ENCODE data around the gene VPS50. TPM values are rescaled to one million over a fixed set of nuclear protein-coding genes. Genes with fewer than 3 reads are reported as not detected.

Gene VPS50
- total and polyA plus RNA-seq, 10 of the 15 experiments (the other 5 are each of a cell fraction or from before 2014, with no cell fraction given) = 4.0 to 22.0 (median 16.2) TPM

DNA sequence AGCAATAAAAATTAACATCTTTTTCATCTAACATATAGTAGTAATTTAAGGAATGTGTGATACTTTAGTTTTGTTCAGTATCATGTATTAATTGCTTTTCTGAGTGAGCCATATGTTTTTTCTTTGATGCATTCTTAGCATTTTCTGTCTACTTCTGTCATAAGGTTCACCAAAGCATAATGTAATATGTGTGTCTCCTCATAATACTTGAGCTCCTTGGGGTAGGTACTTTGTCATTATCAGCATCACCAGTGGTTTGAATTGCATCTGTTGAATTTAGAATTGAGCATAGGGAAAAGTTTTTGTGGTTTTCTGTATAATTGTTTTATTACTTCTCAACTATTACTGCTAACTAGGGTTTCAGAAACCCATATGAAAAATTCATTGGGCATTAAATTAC is 26.5 kb downstream of the VPS50 start (continued):
- TF ChIP-seq, protein P1, sequence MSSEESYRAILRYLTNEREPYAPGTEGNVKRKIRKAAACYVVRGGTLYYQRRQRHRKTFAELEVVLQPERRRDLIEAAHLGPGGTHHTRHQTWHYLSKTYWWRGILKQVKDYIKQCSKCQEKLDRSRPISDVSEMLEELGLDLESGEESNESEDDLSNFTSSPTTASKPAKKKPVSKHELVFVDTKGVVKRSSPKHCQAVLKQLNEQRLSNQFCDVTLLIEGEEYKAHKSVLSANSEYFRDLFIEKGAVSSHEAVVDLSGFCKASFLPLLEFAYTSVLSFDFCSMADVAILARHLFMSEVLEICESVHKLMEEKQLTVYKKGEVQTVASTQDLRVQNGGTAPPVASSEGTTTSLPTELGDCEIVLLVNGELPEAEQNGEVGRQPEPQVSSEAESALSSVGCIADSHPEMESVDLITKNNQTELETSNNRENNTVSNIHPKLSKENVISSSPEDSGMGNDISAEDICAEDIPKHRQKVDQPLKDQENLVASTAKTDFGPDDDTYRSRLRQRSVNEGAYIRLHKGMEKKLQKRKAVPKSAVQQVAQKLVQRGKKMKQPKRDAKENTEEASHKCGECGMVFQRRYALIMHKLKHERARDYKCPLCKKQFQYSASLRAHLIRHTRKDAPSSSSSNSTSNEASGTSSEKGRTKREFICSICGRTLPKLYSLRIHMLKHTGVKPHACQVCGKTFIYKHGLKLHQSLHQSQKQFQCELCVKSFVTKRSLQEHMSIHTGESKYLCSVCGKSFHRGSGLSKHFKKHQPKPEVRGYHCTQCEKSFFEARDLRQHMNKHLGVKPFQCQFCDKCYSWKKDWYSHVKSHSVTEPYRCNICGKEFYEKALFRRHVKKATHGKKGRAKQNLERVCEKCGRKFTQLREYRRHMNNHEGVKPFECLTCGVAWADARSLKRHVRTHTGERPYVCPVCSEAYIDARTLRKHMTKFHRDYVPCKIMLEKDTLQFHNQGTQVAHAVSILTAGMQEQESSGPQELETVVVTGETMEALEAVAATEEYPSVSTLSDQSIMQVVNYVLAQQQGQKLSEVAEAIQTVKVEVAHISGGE (CRISPR knock-in tag; IDR thresholded peaks at IDR 0.05) = no peak
- TF ChIP-seq CREM (IDR thresholded peaks at IDR 0.05; ENCODE audit: low read depth) (no peak), NBN (IDR thresholded peaks at IDR 0.05) (no peak), HDGF (IDR thresholded peaks at IDR 0.05) (no peak)

DNA sequence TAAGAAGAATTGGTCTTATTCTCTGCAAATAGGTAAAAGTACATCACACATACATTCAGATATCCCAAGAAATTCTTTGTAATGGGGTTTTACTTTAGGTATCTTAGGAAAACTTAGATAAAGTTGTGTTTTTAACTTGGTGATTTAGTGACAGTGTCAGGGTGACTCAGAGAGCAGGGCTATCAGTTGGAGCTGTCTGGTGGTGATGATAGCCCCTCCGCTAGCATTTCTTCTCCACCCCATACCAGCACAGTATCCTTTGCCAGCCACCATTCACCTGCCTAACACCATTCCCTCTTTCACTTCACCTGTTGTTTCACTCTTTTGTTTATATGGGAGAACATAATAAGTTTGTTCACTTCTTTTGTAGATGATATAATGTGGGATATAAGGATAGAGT is 30.4 kb downstream of the VPS50 start:
- ChIA-PET CTCF (no interaction called here), SMC1A (ENCODE audit: uncharacterized antibody, unreplicated experiment) (no interaction called here), RAD21 (ENCODE audit: unreplicated experiment) (no interaction called here), POLR2A (no interaction called here)
- in situ Hi-C loops (cut with MboI) (no loop called here), intact Hi-C loops (cut with micrococcal nuclease; ENCODE audit: unreplicated experiment) (no loop called here)
- no peaks in the 10 kb centered on the region for H3K9me3 ChIP-seq (replicated peaks; ENCODE audit: control insufficient read depth, insufficient read depth, low read length)
- H3K27ac ChIP-seq (ENCODE audit: control insufficient read depth, insufficient read depth) = no peak overlapping the region
- H3K27me3 ChIP-seq (replicated peaks in 1 of 2; ENCODE audit: control insufficient read depth in 2 of 2, insufficient read depth in 2 of 2, low read length in 1 of 2) = no peaks in the 10 kb centered on the region
- BruUV-seq (replicated peaks) = no TSS peak
- ATAC-seq (no peak), FAIRE-seq (no peak), DNase-seq (ENCODE audit: low read depth, low spot score) (no peak)
- no peak overlapping the region for H3K9ac ChIP-seq (ENCODE audit: control insufficient read depth, insufficient read depth, low read length)
- no peaks in the 10 kb centered on the region for H3K79me2 ChIP-seq (ENCODE audit: control insufficient read depth, insufficient read depth, low read length)
- no peak overlapping the region for H2AFZ ChIP-seq (ENCODE audit: control insufficient read depth, low read depth, low read length)
- no peaks in the 10 kb centered on the region for H3K4me1 ChIP-seq (ENCODE audit: control insufficient read depth, insufficient read depth, low read length)
- TF ChIP-seq, protein P2, sequence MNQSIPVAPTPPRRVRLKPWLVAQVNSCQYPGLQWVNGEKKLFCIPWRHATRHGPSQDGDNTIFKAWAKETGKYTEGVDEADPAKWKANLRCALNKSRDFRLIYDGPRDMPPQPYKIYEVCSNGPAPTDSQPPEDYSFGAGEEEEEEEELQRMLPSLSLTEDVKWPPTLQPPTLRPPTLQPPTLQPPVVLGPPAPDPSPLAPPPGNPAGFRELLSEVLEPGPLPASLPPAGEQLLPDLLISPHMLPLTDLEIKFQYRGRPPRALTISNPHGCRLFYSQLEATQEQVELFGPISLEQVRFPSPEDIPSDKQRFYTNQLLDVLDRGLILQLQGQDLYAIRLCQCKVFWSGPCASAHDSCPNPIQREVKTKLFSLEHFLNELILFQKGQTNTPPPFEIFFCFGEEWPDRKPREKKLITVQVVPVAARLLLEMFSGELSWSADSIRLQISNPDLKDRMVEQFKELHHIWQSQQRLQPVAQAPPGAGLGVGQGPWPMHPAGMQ (IDR thresholded peaks at IDR 0.05; ENCODE audit: borderline replicate concordance) = no peak
- TF ChIP-seq, protein P3, sequence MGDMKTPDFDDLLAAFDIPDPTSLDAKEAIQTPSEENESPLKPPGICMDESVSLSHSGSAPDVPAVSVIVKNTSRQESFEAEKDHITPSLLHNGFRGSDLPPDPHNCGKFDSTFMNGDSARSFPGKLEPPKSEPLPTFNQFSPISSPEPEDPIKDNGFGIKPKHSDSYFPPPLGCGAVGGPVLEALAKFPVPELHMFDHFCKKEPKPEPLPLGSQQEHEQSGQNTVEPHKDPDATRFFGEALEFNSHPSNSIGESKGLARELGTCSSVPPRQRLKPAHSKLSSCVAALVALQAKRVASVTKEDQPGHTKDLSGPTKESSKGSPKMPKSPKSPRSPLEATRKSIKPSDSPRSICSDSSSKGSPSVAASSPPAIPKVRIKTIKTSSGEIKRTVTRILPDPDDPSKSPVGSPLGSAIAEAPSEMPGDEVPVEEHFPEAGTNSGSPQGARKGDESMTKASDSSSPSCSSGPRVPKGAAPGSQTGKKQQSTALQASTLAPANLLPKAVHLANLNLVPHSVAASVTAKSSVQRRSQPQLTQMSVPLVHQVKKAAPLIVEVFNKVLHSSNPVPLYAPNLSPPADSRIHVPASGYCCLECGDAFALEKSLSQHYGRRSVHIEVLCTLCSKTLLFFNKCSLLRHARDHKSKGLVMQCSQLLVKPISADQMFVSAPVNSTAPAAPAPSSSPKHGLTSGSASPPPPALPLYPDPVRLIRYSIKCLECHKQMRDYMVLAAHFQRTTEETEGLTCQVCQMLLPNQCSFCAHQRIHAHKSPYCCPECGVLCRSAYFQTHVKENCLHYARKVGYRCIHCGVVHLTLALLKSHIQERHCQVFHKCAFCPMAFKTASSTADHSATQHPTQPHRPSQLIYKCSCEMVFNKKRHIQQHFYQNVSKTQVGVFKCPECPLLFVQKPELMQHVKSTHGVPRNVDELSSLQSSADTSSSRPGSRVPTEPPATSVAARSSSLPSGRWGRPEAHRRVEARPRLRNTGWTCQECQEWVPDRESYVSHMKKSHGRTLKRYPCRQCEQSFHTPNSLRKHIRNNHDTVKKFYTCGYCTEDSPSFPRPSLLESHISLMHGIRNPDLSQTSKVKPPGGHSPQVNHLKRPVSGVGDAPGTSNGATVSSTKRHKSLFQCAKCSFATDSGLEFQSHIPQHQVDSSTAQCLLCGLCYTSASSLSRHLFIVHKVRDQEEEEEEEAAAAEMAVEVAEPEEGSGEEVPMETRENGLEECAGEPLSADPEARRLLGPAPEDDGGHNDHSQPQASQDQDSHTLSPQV (IDR thresholded peaks at IDR 0.05) = no peak
- no peaks in the 10 kb centered on the region for H4K20me1 ChIP-seq (ENCODE audit: control insufficient read depth, insufficient read depth)
- peaks cover 0 to 5% of the 10 kb centered on the region in 2 experiments; a peak in 1 of 4 replicates for H3K36me3 ChIP-seq (ENCODE audit: control insufficient read depth in 2 of 2, insufficient read depth in 2 of 2, low read length in 1 of 2)
- no peak overlapping the region for H3K4me2 ChIP-seq (ENCODE audit: control insufficient read depth, insufficient read depth)
- WGBS (ENCODE audit: insufficient coverage, insufficient replicate concordance, low lambda C conversion rate, missing lambda C conversion rate) = 100% methylated on average over 1 of the region's 1 CpG
- no peak overlapping the region for H3K4me3 ChIP-seq
